Prostate gland (tissue), 2 donors: ENCODE data around the gene CNTN4.

Source experiments
- CTCF ChIP-seq, 4 experiments: fragments of 200-600 bp in 2 of 4; fragments of 450-650 bp in 2 of 4; sonication (generic) in 2 of 4; IDR thresholded peaks; 1 replicate in 3 of 4; 2 replicates in 1 of 4; pipeline ENCODE4 v1.5.1; 2016 to 2019; ENCODE audit warnings: antibody characterized with exemption in 4 of 4, mild to moderate bottlenecking in 2 of 4, moderate library complexity in 2 of 4
- POLR2A ChIP-seq: fragments of 450-650 bp; IDR thresholded peaks from one replicate; pipeline ENCODE4 v1.6.1; 2016; ENCODE audit warnings: antibody characterized with exemption, mild to moderate bottlenecking
- POLR2AphosphoS5 ChIP-seq: sonication (generic); formaldehyde crosslinking; IDR thresholded peaks from one replicate; pipeline ENCODE4 v1.6.1; 2017; ENCODE audit warnings: antibody characterized with exemption

DNA sequence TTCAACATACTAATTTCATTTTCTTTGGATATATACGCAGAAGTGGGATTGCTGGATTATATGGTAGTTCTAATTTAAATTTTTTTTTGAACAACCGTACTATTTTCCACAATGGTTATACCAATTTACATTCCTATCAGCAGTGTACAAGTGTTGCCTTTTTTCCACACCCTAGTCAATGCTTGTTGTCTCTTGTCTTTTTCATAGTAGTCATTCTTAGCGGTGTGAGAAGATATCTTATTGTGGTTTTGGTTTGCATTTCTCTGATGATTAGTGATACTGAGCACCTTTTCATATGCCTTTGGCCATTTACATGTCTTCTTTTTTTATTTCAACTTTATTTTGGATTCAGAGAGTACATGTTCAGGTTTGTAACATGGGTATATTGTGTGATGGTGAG lies 858.4 kb downstream of the CNTN4 start:
- no peak for TF ChIP-seq POLR2A
- TF ChIP-seq CTCF (IDR thresholded peaks at IDR 0.05), result no peak
- TF ChIP-seq POLR2AphosphoS5, result no peak
